Stimulated activated CD4-positive, alpha-beta T cell treated with anti-CD3 and anti-CD28 coated beads, Interleukin-2, amount 100 ng/mL, for 4 hours (primary cell): ENCODE measurements around the gene CCDC106.

ENCODE experiments used
- DNase-seq: peaks from one replicate; pipeline ENCODE4 v3.0.0-alpha.2; 2020; ENCODE audit warnings: low read depth

Gene CCDC106

GRCh38 chr19:55614711-55615542 lies 33.1 kb upstream of the CCDC106 start:
- no peak for DNase-seq

DNA sequence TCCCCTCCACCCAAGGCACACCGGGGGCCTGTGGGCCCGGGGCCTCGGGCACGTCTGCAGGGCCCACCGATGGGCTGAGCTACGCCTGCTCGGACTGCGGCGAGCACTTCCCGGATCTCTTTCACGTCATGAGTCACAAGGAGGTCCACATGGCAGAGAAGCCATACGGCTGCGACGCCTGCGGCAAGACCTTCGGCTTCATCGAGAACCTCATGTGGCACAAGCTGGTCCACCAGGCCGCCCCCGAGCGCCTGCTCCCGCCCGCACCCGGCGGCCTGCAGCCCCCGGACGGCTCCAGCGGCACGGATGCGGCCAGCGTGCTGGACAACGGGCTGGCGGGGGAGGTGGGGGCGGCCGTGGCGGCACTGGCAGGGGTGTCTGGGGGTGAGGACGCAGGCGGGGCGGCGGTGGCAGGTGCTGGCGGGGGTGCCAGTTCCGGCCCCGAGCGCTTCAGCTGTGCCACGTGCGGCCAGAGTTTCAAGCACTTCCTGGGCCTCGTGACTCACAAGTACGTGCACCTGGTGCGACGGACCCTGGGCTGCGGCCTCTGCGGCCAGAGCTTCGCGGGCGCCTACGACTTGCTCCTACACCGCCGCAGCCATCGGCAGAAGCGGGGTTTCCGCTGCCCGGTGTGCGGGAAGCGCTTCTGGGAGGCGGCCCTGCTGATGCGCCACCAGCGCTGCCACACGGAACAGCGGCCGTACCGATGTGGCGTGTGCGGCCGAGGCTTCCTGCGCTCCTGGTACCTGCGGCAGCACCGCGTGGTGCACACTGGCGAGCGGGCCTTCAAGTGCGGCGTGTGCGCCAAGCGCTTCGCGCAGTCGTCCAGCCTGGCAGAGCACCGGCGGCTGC lies 32.2 kb upstream of the CCDC106 start:
- no peak for DNase-seq

DNA sequence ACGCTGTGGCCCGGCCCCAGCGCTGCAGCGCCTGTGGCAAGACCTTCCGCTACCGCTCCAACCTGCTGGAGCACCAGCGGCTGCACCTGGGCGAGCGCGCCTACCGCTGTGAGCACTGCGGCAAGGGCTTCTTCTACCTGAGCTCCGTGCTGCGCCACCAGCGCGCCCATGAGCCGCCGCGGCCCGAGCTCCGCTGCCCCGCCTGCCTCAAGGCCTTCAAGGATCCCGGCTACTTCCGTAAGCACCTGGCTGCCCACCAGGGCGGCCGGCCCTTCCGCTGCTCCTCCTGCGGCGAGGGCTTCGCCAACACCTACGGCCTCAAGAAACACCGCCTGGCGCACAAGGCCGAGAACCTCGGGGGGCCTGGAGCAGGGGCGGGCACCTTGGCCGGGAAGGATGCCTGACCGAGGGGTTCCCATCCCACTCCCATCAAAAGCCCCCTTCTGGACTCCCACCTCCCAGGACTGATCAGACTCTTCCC lies 31.6 kb upstream of the CCDC106 start:
- DNase-seq: no peak

DNA sequence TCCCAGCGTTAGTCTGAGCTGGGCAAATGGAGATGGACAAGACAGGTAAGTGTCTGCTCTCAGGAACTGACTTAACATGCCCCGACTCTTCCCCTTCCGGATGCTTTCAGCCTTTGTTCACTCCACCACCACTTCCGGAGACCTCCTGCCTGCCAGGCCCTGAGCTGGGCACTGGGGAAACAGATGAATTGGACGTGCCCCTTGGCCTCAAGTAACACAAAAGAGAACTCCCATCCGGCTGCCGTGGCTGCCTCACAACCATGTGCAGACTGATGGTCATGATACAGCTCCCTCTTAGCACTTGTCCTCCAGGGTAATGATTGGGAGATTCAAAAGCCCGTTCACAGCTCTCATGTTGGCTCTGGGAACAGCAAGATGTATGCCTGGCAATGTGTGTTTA lies 30.6 kb upstream of the CCDC106 start:
- DNase-seq: no peak

- no peak for DNase-seq
Observed at GRCh38 chr19:55618426-55618825, 29.6 kb upstream of the CCDC106 start.

DNA sequence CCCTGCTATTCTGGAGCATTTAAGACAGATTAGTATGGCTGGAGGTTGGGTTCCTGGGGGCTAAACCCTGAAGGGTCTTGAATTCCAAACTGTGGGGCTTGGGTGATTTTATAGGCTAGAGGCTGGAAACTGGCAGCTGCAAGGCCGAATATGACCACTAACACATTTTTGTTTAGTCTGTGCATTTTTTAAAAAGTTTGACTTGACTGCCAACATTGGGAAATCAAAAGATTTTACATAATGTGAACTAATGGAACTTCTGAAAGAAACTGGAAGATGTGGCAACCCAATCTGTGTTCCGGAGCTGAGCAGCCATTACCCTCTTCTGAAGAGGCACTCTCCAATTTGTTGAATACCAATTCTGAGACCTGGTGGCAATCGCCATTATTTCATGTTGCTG lies 28.7 kb upstream of the CCDC106 start:
- DNase-seq: no peak

- DNase-seq: no peak
Observed at GRCh38 chr19:55620410-55621204, 27.4 kb upstream of the CCDC106 start.

GRCh38 chr19:55621205-55621672 lies 26.8 kb upstream of the CCDC106 start:
- no peak for DNase-seq

DNA sequence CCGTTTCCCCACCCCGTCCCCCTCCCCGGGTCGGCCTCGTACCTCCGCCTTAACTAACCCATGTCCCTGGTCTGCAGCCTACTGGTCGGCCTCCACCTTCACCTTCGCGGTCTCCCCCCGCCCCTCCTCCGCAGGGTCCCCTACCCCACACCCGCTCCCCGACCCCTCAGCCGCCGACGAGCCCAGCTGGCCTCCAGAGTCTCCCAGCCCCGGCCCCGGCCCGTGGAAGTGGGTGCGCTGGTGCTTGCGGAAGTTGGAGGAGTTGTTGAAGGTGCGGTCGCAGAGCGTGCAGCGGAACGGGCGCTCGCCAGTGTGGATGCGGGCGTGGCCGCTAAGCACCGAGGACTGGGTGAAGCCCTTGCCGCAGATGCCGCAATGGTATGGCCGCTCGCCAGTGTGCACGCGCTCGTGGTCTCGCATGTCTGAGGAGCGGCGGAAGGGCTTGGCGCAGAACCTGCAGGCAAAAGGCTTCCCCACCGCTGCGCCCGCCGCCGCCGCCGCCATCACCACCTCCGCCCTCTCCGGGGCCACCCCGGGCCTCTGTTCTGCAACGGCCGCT lies 26.3 kb upstream of the CCDC106 start:
- DNase-seq: no peak

DNA sequence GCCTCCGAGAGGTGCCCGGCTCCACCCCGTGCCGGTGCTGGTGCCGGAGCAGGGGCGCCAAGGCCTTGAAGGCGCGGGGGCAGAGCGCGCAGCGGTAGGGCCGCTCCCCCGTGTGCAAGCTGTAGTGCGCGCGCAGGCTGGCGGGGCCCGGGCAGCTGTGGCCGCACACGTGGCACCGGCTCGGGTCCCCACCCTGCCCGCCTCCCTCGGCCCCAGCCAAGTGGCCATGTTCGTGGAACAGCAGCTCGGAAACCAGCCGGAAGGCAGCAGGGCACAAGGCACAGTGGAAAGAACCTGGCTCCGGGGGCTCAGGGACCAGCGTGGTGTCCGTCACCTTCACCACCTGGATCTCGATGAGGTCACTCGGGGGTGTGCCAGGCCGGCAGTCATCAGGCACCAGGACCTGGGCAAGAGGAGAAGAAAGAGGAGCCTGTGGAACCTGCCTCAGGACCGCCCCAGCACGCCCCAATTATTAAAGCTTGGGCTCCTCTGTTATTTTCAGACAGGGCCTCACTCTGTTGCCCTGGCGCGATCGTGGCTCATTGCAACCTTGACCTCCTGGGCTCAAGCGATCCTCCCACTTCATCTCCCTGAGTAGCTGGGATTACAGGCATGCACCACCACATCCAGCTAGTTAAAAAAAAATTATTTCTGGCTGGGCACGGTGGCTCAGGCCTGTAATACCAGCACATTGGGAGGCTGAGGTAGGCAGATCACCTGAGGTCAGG lies 25.6 kb upstream of the CCDC106 start:
- no peak for DNase-seq

GRCh38 chr19:55623130-55623529 lies 24.9 kb upstream of the CCDC106 start:
- DNase-seq: no peak

GRCh38 chr19:55623561-55623960 lies 24.5 kb upstream of the CCDC106 start:
- no peak for DNase-seq

- peak; percentile 93 for DNase-seq
Observed at GRCh38 chr19:55624109-55625003, 23.7 kb upstream of the CCDC106 start, which contains the start of gene ZNF784. ZNF784 (minus strand) TSS chr19:55624566; CDS start chr19:55624561, 5 bp downstream.

DNA sequence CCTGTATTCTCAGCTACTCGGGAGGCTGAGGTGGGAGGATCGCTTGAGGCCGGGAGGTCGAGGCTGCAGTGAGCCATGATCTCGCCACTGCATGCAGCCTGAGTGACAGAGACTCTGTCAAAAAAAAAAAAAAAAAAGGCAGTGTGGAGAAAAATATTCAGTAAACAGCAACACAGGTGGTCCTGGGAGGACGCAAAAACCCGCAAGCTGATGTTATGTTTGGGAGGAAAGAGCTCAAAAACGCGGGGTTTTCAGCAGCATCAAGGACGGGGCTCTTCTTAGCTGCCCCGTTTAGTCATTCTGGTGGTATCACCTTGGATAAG lies 23.0 kb upstream of the CCDC106 start:
- DNase-seq: no peak

GRCh38 chr19:55626350-55626749 lies 21.7 kb upstream of the CCDC106 start:
- DNase-seq: peak; percentile 53

DNA sequence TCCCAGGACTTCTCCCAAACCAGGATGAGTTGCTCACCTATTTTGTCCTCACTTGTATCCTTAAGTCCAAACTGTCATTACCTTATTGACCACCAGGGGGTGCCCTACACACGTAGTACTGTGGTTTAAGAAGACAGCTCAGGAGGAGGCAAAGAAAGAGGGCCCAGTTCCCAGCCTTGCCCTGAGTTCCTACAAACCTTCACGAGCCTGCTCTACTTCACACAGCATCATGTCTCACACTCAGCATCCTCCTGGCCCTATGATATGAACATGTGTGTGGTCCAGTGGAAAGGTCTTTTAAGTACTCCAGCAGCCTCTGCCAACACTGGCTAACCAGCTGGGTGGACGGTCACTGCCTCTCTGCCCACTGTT lies 15.6 kb upstream of the CCDC106 start:
- DNase-seq: peak; percentile 86

GRCh38 chr19:55633861-55634260 lies 14.2 kb upstream of the CCDC106 start:
- no peak for DNase-seq

DNA sequence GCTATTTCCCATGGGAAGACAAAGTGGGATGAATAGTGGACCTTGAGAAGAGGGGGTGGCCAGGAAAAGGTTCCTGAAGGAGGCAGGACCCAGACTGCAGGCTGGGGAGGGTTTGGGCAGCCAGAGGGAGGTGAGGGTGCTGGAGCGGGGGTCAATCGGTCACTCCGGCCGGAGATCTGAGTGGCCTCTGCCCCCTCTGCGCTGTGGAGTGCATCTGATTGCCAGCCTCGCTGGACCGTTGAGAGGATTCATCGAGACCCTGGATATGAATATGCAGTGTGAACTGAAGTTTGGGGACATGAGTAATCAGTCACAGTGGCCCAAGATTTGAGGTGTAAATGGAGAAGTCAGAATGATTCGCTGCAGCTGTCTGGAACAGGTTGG lies 12.7 kb upstream of the CCDC106 start:
- no peak for DNase-seq

DNA sequence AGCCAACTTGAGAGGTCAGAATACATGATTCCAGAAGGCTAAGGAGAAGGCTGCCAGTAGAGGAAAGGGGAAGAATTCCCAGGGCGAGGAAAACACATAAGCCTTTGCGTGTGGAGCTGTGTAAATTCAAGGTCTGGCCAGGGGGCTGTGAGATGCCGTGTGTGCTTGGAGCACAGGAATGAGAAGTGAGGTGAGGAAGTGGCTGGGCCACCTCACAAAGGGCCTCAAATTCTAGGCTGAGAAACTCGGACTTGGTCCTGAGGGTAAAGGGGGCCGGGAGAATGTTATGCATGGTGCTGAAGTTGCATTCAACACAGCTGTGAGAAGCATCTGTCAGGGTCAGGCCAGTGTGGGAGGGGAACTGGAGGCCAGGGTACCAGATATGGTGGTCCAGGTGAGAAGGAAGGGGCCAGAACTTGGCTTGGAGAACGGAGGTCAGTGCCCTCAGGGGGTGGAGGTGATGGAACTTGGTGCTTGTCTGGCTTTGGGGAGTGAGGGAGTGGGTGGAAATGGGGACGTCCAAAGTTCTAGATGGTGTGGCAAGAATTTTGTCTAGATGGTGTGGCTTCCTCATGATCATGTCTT lies 12.1 kb upstream of the CCDC106 start:
- DNase-seq: no peak

DNA sequence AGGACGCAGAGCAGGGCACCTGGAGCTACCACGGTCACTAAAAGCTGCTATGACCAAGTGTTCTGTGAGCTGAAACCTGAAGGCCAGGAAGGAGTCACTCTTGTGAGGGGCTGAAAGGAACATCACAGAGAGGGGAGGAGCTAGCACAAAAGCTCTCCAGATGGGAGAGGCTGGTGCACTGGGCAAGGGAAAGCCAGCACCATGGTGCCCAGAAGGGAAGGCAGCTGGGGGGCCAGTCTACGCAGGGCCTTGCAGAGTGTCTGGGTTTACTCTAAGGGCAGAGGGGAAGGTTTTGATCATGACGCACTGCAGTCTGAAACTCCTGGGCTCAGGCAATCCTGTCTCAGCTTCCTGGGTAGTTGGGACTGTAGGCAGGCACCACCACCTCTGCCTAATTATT lies 11.3 kb upstream of the CCDC106 start:
- no peak for DNase-seq
